ENCODE measurements around the gene C22orf15.

C22orf15 gene

DNA sequence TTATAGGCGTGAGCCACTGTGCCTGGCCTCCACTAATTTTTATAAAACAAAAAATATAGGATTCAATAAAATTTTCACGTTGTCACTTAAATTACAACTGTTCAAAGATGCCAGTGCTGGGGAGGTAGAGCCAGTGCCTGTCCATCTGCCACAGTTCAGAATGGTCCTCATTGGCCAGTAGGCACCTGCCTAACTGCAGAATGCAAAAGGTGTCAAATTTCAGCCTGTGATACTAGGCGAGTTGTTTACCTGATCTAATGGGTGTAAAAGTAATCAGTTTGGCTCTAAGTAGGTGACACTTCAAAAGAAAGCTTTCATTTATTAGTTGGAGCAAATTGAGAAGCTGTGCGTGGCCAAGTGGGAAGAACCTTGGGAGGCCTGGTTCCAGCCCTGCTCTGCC lies 26.3 kb downstream of the C22orf15 start:
- no peak for DNase-seq
- peak overlapping the region; percentile 93 for H3K4me3 Mint-ChIP-seq
- peaks cover 28% of the 10 kb centered on the region for H3K36me3 Mint-ChIP-seq (ENCODE audit: low read depth)
- H3K27ac Mint-ChIP-seq, result peak overlapping the region; percentile 20
- H3K9me3 Mint-ChIP-seq, result no peaks in the 10 kb centered on the region
- H3K27me3 Mint-ChIP-seq (ENCODE audit: low read depth, poor library complexity), result no peaks in the 10 kb centered on the region
- TF ChIP-seq, protein P1, sequence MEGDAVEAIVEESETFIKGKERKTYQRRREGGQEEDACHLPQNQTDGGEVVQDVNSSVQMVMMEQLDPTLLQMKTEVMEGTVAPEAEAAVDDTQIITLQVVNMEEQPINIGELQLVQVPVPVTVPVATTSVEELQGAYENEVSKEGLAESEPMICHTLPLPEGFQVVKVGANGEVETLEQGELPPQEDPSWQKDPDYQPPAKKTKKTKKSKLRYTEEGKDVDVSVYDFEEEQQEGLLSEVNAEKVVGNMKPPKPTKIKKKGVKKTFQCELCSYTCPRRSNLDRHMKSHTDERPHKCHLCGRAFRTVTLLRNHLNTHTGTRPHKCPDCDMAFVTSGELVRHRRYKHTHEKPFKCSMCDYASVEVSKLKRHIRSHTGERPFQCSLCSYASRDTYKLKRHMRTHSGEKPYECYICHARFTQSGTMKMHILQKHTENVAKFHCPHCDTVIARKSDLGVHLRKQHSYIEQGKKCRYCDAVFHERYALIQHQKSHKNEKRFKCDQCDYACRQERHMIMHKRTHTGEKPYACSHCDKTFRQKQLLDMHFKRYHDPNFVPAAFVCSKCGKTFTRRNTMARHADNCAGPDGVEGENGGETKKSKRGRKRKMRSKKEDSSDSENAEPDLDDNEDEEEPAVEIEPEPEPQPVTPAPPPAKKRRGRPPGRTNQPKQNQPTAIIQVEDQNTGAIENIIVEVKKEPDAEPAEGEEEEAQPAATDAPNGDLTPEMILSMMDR (IDR thresholded peaks at IDR 0.05), result no peak
- H3K4me1 Mint-ChIP-seq, result peaks cover 48% of the 10 kb centered on the region

DNA sequence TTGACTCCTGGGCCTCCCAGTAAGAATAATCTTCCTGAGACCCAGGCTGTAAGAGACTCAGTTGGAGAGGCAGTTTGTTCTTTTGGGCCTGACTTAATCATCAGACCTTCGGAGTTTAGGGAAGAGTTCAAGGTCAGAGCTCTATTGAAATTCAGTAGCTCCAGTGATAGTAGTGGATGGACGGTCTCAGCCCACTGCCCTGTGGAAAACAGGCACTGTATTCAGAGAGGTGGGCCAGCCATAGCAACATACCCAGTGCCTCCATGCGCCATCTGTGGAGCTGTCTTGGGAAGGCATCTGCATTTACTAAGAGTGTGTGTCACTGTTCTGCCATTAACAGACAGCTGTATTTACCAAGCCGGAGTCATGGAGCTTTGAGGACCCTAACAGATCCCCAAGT lies 26.8 kb downstream of the C22orf15 start:
- Mint-ChIP-seq H3K27ac (peak overlapping the region; percentile 90), H3K9me3 (no peaks in the 10 kb centered on the region), H3K4me1 (peaks cover 48% of the 10 kb centered on the region), H3K27me3 (ENCODE audit: low read depth, poor library complexity) (no peaks in the 10 kb centered on the region), H3K4me3 (peak overlapping the region; percentile 93), H3K36me3 (ENCODE audit: low read depth) (peaks cover 33% of the 10 kb centered on the region)
- DNase-seq, result no peak
- TF ChIP-seq, protein P1 (IDR thresholded peaks at IDR 0.05), result no peak

DNA sequence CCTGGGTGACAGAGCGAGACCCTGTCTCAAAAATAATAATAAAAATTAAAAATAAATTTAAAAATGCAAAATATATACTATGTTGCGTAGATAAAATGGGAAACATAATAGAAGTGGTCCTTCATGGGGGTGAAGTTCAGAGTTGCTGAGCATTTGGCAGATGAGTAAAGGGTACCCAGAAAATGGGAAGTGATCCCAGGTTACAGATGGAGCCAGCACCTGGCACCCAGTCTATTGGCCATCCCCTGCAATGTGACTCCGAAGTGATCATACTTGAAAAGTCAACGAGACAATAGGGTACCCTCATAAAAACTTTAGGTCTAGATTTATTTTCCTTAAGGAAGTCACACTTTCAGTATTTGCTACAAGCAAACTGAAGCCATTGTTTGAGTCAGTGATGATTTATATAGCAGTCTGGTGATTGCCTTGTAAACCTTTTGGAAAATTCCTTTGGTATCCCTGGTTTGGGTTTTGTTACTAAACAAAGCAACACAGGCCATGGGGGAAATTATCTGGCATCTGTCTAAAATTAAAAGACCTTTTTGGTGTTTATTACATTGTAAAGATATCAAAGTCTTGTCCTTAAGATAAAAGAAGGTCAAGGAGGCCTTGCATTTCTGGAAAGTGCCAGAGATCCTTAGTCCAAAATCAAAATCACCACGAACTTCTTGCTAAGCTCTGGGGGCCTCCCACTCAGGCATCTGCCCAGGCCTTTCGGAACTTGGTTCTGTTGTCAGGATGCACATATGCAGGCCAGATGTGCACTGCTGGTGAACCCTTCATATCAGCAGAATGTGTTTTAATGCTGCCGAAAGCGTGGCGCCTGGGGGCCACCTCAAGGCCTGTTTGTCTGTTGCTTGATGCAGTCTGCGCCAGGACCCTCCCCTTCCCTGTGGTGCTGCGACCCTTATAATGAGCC lies 28.3 kb downstream of the C22orf15 start:
- DNase-seq, result no peak
- H3K36me3 Mint-ChIP-seq (ENCODE audit: low read depth), result peaks cover 46% of the 10 kb centered on the region
- H3K27ac Mint-ChIP-seq, result no peak overlapping the region
- TF ChIP-seq, protein P1 (IDR thresholded peaks at IDR 0.05), result no peak
- no peaks in the 10 kb centered on the region for H3K9me3 Mint-ChIP-seq
- H3K4me3 Mint-ChIP-seq, result no peak overlapping the region
- H3K4me1 Mint-ChIP-seq, result peaks cover 47% of the 10 kb centered on the region
- no peaks in the 10 kb centered on the region for H3K27me3 Mint-ChIP-seq (ENCODE audit: low read depth, poor library complexity)

DNA sequence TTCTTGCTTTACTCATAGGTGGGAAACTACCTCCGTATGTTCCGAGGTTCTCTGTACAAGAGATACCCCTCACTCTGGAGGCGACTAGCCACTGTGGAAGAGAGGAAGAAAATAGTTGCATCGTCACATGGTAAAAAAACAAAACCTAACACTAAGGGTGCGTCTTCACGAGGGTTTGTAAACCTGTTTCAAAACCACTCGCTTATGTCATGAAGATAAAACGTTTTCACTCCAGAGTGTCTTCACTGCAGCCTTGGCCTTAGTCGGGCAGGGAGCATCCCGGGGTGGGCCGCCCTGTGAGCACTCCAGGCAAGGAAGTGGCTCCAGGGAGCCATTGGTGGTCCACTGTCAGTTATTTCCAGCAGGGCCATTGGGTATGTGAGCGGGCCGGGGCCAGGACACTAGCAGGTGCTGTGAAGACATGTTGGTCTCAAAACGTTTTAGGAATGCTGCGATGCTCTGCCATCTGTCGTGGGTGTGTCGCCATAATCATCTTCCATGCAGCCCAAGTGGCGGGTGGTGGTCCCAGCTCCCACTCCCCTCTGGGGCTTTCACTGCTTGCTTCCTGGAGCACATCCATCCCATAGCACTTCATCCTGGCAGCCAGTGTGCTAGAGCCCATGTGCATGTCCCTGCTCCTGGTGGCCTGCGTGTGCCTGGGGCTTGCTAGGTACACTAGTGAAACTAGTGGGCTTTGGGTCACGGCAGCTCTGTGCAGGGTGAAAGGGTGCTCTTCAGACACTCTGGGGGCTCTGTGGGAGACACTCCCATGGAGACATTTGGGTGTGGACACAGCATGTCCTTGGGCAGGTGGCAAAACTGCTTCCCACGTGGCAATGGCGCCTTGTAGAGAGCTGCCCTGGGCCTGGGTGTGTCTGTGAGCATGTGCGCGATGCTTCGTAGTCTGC lies 29.2 kb downstream of the C22orf15 start:
- Mint-ChIP-seq H3K4me3 (no peak overlapping the region), H3K27ac (no peak overlapping the region)
- no peak for DNase-seq

DNA sequence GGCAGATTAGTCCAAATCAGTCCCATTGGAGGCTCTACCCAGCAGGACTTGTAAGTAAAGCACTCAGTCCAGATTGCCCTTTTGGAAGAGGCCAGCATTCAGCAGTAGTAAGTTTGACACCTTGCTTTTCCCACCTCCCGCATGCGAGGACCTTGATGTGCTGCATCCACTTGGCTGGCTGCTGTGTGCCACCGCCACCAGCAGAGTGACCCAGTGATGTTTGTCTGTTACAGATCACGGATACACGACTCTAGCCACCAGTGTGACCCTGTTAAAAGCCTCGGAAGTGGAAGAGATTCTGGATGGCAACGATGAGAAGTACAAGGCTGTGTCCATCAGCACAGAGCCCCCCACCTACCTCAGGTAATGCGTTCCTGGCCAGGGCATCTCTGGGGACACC lies 30.5 kb downstream of the C22orf15 start:
- Mint-ChIP-seq H3K4me3 (no peak overlapping the region), H3K27ac (peak overlapping the region; percentile 21)

More for the DNA sequence above, 29.2 kb downstream of the C22orf15 start:
- H3K4me1 Mint-ChIP-seq, result peaks cover 40% of the 10 kb centered on the region
- H3K27me3 Mint-ChIP-seq (ENCODE audit: low read depth, poor library complexity), result no peaks in the 10 kb centered on the region
- H3K36me3 Mint-ChIP-seq (ENCODE audit: low read depth), result peaks cover 55% of the 10 kb centered on the region
- TF ChIP-seq, protein P1 (IDR thresholded peaks at IDR 0.05), result no peak
- H3K9me3 Mint-ChIP-seq, result no peaks in the 10 kb centered on the region

More for the DNA sequence above, 30.5 kb downstream of the C22orf15 start:
- H3K4me1 Mint-ChIP-seq, result peaks cover 30% of the 10 kb centered on the region
- no peaks in the 10 kb centered on the region for H3K9me3 Mint-ChIP-seq
- TF ChIP-seq, protein P1 (IDR thresholded peaks at IDR 0.05), result no peak
- DNase-seq, result no peak
- peaks cover 63% of the 10 kb centered on the region for H3K36me3 Mint-ChIP-seq (ENCODE audit: low read depth)
- no peaks in the 10 kb centered on the region for H3K27me3 Mint-ChIP-seq (ENCODE audit: low read depth, poor library complexity)
